ENCODE measurements around the gene EDEM1.

GRCh38 chr3:5235655-5236054, 48.1 kb downstream of the EDEM1 start:
- TF ChIP-seq POLR2A (IDR thresholded peaks at IDR 0.05) (no peak), CTCF (IDR thresholded peaks at IDR 0.05) (no peak), EP300 (IDR thresholded peaks at IDR 0.05) (no peak)

Data from tibial nerve (tissue), 4 donors.